Stromal cell of bone marrow (primary cell): ENCODE data around the gene TMEM250.
"Not testable (repeated sequence)": the region's sequence is repeated elsewhere in the genome, so short reads cannot be mapped to it uniquely, and the experiment has no call there.

ENCODE experiments used
- DNase-seq: peaks from one replicate; pipeline ENCODE4 v3.0.0-alpha.2; 2012; ENCODE audit warnings: low read depth

Gene TMEM250

DNA sequence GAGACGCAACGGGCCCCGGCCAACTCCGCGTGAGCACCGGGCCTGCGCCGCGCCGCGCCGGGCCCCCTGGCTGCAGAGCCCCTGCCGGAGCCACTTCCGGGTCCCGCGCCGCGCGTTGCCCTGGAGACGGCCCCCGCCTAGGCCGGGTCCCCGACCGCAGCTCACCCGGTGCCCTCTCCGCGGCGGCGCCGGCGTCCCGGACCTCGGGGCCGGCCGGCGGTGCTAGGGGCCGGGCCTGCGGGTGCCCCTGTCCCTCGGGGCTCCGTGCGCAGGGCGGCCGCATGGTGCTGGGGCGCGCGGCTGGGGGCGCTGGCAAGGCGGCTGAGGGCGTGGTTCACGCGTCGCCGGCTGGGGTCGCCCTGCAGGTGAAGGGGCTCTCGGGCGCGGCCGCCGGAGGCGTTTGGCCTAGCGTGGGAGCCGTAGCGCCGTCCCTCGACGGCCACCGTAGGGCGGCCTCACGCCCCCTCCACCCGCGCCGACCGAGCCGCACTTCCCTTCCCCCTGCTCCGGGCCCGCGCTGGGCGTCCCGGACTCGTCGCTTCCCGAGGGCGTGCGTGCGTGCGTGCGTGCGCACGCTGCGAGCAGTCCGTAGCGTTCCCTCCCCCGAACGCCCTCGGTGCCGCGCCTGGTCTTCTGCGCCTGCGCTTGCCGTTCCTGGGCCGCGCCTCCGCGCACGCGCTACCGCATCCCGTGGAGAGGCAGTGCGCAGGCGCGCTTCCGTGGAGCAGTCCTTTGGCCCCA lies at the start of gene TMEM250:
Gene TMEM250 (minus strand): TSS at position 556 of the 741 bp plus-strand sequence. CDS start 1,975 bp downstream, outside the sequence.
- DNase-seq = peak; percentile 88

GRCh38 chr9:136163248-136163850 lies 44.7 kb upstream of the TMEM250 start:
- no peak for DNase-seq

GRCh38 chr9:136160995-136161610 lies 42.4 kb upstream of the TMEM250 start:
- no peak for DNase-seq

- DNase-seq = no peak
Observed at GRCh38 chr9:136160381-136160841, 41.7 kb upstream of the TMEM250 start.

DNA sequence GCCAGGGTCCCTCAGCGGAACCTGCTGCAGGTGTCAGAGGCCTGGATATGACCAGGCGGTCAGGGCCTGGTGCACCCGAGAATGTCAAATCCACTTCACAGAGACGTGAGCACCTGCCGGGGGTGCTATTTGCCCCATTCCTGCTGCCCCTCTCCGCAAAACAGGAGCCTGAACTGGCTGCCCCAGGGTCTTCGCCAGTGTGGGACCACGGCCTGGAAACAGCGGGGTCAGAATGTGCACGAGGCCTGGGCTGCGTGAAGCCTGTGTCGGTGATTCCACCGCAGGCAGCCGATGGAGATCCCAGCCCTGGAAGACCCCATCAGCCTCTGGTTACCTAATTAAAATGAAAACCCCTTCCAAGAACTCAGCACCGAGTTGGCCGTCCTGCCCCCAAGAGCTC lies 41.2 kb upstream of the TMEM250 start:
- no peak for DNase-seq

GRCh38 chr9:136157477-136158265 lies 39.0 kb upstream of the TMEM250 start:
- DNase-seq = no peak

- no peak for DNase-seq
Observed at GRCh38 chr9:136156209-136157120, 37.8 kb upstream of the TMEM250 start.

DNA sequence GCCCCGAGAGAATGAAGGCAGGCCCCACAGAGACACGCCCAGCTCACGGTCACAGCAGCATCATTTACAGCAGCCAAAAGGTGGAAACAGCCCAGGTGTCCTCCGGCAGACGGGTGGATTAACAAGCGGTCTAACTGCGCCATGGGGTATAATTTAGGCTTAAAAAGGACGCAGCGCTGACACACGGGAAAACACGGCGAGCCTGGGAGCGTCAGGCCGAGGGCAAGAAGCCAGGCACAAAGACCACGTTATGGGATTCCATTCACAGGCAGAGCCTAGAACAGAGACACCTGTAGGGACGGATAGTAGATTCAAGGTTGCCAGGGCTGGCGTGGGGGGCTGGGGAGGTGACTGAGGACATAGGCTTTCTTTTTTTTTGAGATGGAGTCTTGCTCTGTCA lies 36.9 kb upstream of the TMEM250 start:
- DNase-seq = no peak

DNA sequence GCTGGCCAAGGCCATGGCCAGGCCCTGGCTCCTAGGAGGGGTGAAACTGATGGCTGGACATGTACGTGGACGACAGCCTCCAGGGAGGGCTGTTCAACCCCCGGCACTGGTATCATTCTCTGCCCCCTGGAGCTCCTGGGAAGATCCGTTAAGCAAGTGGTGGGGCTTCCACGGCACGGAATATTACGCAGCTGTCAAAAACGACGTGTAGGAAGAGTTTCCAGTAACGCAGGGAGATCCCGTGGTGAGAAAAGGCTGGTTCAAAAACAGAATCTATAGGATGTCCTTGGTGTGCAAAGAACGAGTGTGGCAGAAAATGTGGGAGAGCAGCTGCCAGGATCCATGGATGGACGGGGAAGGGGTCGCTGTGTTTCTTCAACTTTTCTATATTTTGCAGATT lies 36.3 kb upstream of the TMEM250 start:
- DNase-seq = no peak

DNA sequence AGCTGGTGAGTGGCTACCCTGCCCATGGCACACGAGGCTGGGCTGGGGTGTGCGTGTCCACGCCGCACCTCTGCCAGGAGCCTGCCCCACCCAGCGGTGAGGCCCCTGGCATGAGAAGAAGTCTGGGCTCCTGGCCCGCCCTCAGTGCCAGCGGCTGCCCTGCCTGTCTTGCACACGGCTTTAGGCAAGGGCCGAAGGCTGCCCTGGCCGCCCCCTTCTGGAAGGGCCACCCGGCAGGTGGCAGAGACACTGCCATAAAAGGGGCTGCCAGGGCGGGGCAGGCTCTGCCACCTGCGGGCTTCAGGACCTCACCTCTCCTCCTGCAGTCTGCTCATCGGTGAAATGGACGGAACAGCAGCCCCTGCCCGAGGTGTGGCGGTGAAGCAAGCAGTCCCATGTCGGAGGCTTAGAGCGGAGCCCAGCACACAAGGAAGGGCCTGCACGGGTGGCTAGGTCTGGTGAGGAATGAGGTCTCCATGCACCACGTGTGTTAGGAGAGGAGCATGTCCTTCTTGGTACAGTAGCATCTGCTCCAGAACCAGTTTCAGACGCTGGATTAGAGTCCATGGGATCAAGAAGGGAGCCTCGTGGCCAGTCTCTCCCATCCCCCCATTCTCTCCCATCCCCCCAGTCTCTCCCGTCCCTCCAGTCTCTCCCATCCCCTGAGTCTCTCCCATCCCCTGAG lies 34.8 kb upstream of the TMEM250 start:
- DNase-seq = no peak

DNA sequence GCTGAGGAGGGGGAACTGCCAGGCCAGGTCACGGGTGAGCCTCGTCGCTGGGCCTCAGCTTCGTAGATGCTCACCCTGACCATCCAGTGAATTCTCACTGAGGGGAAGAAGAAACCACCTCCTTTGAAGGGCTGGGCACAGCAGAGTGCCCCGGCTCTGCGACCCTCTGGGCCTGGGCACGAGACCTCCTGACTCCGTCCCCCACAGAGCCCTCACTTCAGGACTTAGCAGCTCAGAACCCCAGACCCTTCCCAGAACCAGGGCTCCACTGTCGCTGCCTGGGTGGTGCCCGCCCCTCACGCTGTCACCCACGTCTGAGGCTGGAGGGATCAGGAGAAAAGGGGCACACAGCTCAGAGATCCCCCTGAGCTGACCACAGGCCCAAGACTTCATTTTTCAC lies 34.3 kb upstream of the TMEM250 start:
- DNase-seq = no peak

GRCh38 chr9:136152543-136152866 lies 33.8 kb upstream of the TMEM250 start:
- DNase-seq = no peak

- no peak for DNase-seq
Observed at GRCh38 chr9:136151848-136152542, 33.3 kb upstream of the TMEM250 start.

GRCh38 chr9:136151214-136151804 lies 32.6 kb upstream of the TMEM250 start:
- no peak for DNase-seq

- DNase-seq = not testable (repeated sequence)
Observed at GRCh38 chr9:136150664-136151213, 32.1 kb upstream of the TMEM250 start.

DNA sequence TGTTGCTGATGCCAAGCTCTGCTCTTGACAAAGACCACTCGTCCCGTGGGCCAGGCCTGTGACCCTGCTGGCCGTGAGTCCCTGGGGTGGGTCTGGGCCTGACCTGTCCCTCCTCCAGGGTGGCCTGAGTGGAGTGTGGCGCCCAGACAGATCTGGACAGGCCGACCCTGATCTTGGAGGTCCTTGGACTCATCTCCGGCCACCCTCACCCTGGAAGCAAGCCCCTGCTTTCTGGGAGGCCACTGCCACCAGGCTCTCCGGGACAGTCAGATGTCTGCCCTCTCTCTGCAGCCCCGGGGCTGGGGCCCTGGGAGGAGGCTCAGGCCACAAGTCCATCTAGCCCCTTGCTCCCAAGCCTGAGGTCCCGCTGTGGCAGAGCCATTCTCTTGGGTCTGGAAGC lies 31.2 kb upstream of the TMEM250 start:
- no peak for DNase-seq

DNA sequence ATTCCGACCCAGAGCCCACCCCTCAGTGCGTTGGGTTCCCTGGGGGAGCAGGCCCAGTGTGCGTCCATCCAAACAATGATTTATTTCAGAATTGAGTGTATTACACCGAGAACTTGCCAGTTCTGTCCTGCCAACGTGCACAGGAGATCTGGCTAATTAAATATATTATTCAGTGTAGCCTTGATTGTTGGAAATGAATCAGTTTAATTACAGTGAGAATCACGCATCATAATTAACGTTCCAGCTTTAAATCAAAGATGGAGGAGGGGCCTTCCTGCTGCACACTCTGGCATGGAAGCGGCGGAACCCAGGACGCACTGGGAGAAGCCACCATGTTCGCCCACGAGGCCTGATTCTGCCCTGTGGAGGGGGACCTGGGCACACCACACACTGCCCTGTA lies 30.7 kb upstream of the TMEM250 start:
- DNase-seq = no peak

- DNase-seq = no peak
Observed at GRCh38 chr9:136148766-136149165, 30.1 kb upstream of the TMEM250 start.

DNA sequence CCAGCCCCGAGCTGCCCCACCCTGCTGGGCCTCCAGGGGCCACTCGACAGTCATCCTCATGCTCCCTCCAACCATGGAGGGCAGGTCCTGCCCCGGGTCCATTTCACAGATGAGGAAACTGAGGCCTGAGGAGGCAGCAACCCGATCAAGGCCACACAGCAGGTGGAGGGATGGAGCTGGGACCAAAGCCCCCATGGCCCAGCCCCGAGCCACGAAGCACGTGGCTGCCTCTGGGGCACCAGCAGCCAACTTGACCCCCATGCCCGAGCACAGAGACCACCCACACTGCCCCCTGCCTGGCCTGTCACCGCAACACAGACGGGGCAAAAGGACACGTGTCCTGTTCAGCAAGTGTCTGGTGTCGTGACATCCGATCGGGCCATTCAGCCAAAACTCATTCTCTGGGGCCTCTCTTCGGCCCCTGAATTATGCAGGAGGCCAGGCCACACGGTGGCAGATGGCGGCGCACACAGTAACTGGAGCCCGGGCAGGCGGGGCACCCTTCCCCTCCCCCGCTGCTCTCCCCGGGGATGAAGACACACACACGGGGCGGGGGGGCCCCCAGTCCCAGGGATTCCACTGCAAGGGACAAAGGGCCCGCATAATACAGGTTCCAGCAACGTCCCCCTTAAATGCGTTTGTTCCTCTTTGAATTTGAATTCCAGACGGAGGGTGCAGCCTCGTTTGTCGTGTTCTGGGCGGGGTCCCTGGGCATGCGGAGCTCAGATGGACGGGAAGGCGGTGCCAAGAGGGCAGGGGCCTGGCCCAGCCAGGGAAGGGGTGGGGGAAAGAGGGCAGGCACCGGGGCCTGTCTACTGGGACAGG lies 29.4 kb upstream of the TMEM250 start:
- no peak for DNase-seq
